Nephron progenitor cell (in vitro differentiated cells): ENCODE results near the gene ATP8A1.

Experiments used
- DNase-seq: peaks from one replicate; pipeline ENCODE4 v3.0.0; 2021
- H3K27ac Mint-ChIP-seq: 2 replicates; pipeline ENCODE4 v1.8.0; 2021; ENCODE audit warnings: mild to moderate bottlenecking, moderate library complexity, mixed read lengths
- H3K27me3 Mint-ChIP-seq: 2 replicates; pipeline ENCODE4 v1.8.0; 2021; ENCODE audit warnings: mild to moderate bottlenecking, low read depth, mixed read lengths; ENCODE audit not compliant: poor library complexity
- H3K36me3 Mint-ChIP-seq: 2 replicates; pipeline ENCODE4 v1.8.0; 2021; ENCODE audit warnings: low read depth, mixed read lengths
- H3K4me1 Mint-ChIP-seq: 2 replicates; pipeline ENCODE4 v1.8.0; 2021; ENCODE audit warnings: mixed read lengths
- H3K4me3 Mint-ChIP-seq: 2 replicates; pipeline ENCODE4 v1.8.0; 2021; ENCODE audit warnings: mild to moderate bottlenecking, moderate library complexity, mixed read lengths
- H3K9me3 Mint-ChIP-seq: 2 replicates; pipeline ENCODE4 v1.8.0; 2021; ENCODE audit warnings: mild to moderate bottlenecking, moderate library complexity, mixed read lengths
- TF ChIP-seq, protein P1 (sequence below): fragments of 200-600 bp; sonication (generic); IDR thresholded peaks from 2 replicates; pipeline ENCODE4 v1.5.0; 2021; ENCODE audit warnings: antibody characterized with exemption

ATP8A1 gene

GRCh38 chr4:42641656-42642055 is 15.2 kb downstream of the ATP8A1 start:
- no peak for DNase-seq
- no peaks in the 10 kb centered on the region for H3K27me3 Mint-ChIP-seq
- H3K4me1 Mint-ChIP-seq, result no peaks in the 10 kb centered on the region
- TF ChIP-seq, protein P1, sequence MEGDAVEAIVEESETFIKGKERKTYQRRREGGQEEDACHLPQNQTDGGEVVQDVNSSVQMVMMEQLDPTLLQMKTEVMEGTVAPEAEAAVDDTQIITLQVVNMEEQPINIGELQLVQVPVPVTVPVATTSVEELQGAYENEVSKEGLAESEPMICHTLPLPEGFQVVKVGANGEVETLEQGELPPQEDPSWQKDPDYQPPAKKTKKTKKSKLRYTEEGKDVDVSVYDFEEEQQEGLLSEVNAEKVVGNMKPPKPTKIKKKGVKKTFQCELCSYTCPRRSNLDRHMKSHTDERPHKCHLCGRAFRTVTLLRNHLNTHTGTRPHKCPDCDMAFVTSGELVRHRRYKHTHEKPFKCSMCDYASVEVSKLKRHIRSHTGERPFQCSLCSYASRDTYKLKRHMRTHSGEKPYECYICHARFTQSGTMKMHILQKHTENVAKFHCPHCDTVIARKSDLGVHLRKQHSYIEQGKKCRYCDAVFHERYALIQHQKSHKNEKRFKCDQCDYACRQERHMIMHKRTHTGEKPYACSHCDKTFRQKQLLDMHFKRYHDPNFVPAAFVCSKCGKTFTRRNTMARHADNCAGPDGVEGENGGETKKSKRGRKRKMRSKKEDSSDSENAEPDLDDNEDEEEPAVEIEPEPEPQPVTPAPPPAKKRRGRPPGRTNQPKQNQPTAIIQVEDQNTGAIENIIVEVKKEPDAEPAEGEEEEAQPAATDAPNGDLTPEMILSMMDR, result no peak
- no peaks in the 10 kb centered on the region for H3K9me3 Mint-ChIP-seq
- no peak overlapping the region for H3K27ac Mint-ChIP-seq
- H3K4me3 Mint-ChIP-seq, result no peak overlapping the region
- H3K36me3 Mint-ChIP-seq, result no peaks in the 10 kb centered on the region

DNA sequence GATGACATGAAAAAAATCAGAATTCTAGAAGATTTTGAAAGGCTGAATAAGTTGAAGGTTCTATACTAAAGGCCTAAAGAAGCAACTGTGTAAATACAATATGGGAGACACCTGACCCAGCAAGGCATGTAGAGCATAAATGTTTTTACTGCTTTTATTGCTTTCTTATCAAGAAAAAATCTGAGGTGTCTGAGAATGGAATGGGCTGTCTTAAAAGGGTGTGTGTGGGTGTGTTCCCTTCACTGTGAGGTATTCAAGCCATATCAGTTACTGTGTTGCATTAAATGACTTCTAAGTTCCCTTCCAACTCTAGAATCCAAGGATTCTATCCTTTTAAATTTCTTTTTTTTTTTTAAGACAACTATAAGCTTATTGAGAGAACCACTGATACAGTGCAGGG is 15.7 kb downstream of the ATP8A1 start:
- H3K36me3 Mint-ChIP-seq, result no peaks in the 10 kb centered on the region
- H3K27ac Mint-ChIP-seq, result no peak overlapping the region
- H3K9me3 Mint-ChIP-seq, result no peaks in the 10 kb centered on the region
- DNase-seq, result no peak
- TF ChIP-seq, protein P1, result no peak
- H3K4me3 Mint-ChIP-seq, result no peak overlapping the region
- peaks cover 3% of the 10 kb centered on the region for H3K4me1 Mint-ChIP-seq
- H3K27me3 Mint-ChIP-seq, result no peaks in the 10 kb centered on the region

GRCh38 chr4:42640613-42641012 is 16.3 kb downstream of the ATP8A1 start:
- peaks cover 8% of the 10 kb centered on the region for H3K4me1 Mint-ChIP-seq
- H3K9me3 Mint-ChIP-seq, result no peaks in the 10 kb centered on the region
- H3K4me3 Mint-ChIP-seq, result no peak overlapping the region
- no peaks in the 10 kb centered on the region for H3K27me3 Mint-ChIP-seq
- no peak overlapping the region for H3K27ac Mint-ChIP-seq
- no peak for DNase-seq
- TF ChIP-seq, protein P1, result no peak
- H3K36me3 Mint-ChIP-seq, result no peaks in the 10 kb centered on the region

DNA sequence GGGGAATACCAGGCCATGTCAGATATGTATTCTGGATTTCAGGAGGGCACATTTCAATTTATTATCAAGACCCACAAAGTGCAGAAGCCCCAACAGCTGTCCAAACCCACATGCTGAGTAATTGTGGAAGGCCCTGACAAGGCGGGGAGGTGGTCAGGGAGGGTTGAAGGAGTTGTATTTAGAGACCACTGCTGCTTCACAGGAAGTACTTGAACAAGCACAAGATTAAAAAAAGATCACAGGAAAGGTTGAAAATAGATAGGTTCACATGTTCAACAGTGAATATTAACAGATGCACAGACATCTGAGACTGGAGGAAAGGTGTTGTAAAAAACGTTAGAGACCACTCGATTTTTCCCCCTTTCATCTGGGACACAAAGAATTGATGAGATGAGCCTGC is 17.9 kb downstream of the ATP8A1 start:
- DNase-seq, result no peak
- Mint-ChIP-seq H3K36me3 (no peaks in the 10 kb centered on the region), H3K4me1 (peaks cover 8% of the 10 kb centered on the region), H3K9me3 (no peaks in the 10 kb centered on the region), H3K4me3 (no peak overlapping the region), H3K27ac (no peak overlapping the region), H3K27me3 (no peaks in the 10 kb centered on the region)
- TF ChIP-seq, protein P1, result no peak

- H3K9me3 Mint-ChIP-seq, result no peaks in the 10 kb centered on the region
- H3K4me1 Mint-ChIP-seq, result peaks cover 8% of the 10 kb centered on the region
- no peak overlapping the region for H3K27ac Mint-ChIP-seq
- no peak overlapping the region for H3K4me3 Mint-ChIP-seq
- TF ChIP-seq, protein P1, result no peak
- DNase-seq, result no peak
- no peaks in the 10 kb centered on the region for H3K36me3 Mint-ChIP-seq
- no peaks in the 10 kb centered on the region for H3K27me3 Mint-ChIP-seq
Measured at GRCh38 chr4:42638321-42638720, 18.6 kb downstream of the ATP8A1 start.

DNA sequence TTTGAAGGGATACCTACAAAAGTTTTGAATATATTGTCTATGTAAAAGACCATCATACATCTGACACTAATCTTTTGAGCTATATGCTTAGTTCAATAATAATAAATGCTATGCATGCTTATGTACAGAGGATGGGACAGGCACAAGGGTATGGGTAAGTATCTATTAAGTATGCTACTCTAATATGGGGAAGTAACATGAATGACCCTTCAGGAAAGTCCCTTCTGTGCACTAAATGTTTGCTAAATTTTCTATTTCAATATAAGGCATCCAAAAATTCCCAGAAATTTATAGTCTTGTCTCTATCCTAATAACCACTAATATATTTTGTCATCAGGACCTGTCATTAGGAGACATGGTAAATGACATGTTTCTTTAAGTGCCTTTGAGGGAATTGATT is 19.0 kb downstream of the ATP8A1 start:
- Mint-ChIP-seq H3K27me3 (no peaks in the 10 kb centered on the region), H3K27ac (no peak overlapping the region), H3K4me1 (peaks cover 8% of the 10 kb centered on the region), H3K9me3 (no peaks in the 10 kb centered on the region), H3K4me3 (no peak overlapping the region), H3K36me3 (no peaks in the 10 kb centered on the region)
- TF ChIP-seq, protein P1, result no peak
- no peak for DNase-seq
